Stimulated activated naive CD8-positive, alpha-beta T cell treated with anti-CD3 and anti-CD28 coated beads, Interleukin-15, Interleukin-2, amounts not matched to agents 100 U/mL and 50 U/mL, for 24 hours (primary cell): ENCODE data around the gene APP.
"Not testable (repeated sequence)": the region's sequence is repeated elsewhere in the genome, so short reads cannot be mapped to it uniquely, and the experiment has no call there.

Experiments used
- ATAC-seq: fragments of 150-1000 bp; cut with Tn5 transposase; one replicate; pipeline ENCODE4 v1.10.0; 2021
- DNase-seq: peaks from one replicate; pipeline ENCODE4 v3.0.0; 2021

APP gene

GRCh38 chr21:26064506-26064905, 106.1 kb downstream of the APP start:
- ATAC-seq (no peak), DNase-seq (no peak)

DNA sequence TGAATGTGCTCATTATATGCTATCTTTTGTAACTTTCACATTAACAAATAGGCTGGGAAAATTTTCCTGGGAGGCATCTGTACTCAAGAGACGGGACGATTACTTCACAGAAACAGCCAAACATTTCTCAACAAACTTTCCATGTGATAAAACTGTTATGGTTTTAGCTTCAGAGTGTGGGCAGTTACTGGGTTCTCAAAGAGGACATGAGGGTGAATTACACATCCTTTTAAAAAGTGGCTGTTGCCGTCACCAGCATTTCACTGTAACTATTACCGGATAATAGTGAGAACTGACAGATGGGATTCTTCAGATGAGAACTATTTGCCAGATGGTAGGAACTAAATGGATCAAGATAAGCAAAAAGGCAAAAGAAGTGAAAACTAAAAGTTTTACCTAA, 109.1 kb downstream of the APP start:
- ATAC-seq, result no peak

GRCh38 chr21:26060335-26061115, 110.0 kb downstream of the APP start:
- DNase-seq (no peak), ATAC-seq (no peak)

More for the DNA sequence above, 109.1 kb downstream of the APP start:
- no peak for DNase-seq

DNA sequence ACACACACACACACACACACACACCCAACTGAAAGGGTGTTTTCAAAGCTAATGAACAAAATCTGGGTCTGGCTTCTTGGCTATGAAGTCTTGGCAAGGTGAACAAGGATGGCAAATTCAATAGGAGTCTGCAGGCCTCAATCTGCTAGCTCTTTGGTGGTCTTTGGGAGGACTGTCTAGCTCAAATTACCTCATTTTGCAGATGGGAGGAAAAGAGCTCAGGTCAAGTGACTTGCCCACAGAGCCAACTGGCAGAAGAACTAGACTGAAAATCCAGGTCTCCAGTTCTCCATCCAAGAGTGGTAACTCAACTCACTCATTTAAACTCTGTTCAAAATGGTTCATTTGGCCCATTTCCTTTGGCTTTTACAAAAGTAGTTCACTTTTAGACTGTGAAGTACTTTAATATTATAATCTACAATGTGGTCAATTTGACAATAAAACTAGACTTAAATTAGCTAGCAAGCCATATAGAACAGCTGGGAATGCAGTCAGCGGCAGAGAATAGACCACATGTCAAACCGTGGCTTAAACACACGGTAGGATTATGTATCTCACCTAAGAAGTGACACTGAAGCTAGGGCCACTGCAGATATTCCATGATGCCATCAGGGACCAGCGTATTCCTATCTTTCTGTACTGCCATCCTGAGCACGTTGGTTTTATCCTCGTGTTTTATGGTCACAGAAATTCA, 112.9 kb downstream of the APP start:
- DNase-seq (no peak), ATAC-seq (no peak)

DNA sequence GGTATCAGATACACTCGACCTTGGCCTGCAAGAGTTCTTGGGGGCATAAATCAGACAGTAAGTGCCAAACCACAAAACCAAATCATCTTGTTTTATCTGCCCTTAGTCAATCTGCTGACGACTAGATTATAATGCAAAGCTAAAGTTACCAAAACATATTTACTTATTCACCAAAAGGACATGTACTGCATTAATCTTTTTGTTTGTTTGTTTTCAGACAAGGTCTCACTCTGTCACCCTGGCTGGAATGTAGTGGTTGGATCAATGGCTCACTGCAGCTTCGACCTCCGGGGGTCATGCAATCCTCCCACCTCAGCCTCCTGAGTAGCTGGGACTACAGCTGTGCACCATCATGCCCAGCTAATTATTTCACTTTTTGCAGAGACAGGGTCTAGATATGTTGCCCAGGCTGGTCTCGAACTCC, 114.7 kb downstream of the APP start:
- no peak for DNase-seq
- ATAC-seq, result no peak

GRCh38 chr21:26055010-26055409, 115.6 kb downstream of the APP start:
- no peak for ATAC-seq
- DNase-seq, result no peak

DNA sequence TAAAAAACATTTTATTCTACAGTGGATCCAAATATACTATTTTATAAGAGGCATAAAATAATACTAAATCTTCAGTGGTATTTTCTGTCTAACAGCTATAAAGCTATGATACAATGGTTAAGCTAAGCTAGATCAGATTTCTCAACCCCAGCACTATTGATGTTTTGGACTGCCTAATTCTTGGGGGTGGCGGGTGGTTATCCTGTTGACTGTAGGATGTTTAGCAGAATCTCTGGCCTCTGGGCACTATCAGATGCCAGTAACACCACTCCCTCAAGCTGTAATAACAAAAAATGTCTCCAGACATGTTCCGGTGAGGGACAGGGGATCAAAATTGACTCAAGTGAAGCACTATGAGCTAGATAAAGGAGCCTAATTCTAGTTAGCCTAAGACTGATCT, 118.5 kb downstream of the APP start:
- DNase-seq (no peak), ATAC-seq (no peak)

DNA sequence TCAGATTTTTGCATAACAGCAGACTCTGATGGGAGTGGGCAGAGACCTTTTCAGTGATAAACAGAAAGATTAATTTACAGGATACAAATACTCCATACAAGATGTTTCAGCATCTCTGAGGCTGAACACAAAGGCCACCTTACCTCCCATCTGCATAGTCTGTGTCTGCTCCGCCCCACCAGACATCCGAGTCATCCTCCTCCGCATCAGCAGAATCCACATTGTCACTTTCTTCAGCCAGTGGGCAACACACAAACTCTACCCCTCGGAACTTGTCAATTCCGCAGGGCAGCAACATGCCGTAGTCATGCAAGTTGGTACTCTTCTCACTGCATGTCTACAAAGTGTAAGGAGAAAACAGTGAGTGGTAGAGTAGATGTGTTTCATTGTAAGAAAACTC, 119.7 kb downstream of the APP start:
- ATAC-seq, result no peak
- no peak for DNase-seq

DNA sequence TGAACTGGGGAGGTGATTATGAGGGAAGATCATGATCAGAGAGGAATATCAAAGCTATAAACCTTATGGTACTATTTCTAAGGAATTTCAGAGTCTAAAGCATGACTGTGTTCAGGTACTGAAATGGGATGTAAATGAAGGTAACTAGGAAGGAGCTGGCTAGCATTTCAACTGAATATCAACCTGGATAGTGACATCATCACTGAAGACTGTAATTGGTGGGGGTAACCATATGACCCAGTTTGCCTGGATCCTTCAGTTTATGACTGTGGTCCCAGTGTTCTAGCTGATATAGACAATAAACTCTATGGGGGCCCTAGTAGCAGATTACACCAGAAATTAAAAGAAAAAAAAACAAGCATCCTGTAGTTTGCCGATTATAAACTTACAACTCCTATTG, 120.8 kb downstream of the APP start:
- DNase-seq, result no peak
- ATAC-seq, result no peak

GRCh38 chr21:26047279-26047967, 123.1 kb downstream of the APP start:
- no peak for ATAC-seq
- DNase-seq, result no peak

DNA sequence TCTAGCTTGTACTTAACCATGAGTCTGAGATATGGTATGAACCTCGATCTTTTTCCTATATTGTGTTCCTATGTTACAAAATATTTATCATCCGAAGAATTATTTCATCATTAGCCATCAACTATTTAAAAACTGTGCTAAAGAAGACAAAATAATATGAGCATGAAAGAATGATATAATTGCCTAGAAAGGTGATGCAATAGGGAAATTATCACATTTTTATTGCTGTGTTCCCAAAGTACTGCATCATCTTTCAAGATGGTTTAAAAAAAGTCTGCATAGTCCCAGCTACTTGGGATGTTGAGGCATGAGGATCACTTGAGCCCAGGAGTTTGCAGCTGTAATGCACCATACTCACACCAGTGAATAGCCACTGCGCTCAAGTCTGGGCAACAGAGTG, 126.7 kb downstream of the APP start:
- ATAC-seq (no peak), DNase-seq (no peak)

DNA sequence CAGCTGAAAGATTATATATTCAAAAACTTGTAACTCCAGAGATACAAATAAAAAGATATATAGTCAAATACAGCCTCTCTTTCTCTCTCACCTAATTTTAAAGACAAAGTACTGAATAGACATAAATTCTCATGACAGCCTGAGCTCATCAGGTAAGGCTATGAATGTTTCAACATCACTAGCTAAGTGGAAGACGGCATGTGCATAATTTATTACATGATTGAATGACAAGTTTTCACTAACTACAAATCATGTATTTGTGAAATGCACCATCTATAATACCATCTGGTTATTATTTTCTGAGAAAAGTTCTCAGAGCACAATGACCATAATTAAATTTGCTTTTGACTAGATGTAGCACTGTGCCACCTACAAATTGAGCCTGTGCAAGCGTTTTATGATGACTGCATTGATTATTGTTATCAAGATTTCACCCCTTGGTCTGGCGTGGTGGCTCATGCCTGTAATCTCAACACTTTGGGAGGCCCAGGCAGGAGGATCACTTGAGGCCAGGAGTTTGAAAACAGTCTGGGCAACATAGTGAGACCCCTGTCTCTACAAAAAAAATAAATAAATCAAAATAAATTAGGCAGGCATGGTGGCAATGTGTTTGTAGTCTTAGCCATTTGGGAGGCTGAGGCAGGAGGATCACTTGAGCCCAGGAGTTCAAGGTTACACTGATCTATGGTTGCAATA, 128.2 kb downstream of the APP start:
- DNase-seq, result no peak
- ATAC-seq, result no peak

DNA sequence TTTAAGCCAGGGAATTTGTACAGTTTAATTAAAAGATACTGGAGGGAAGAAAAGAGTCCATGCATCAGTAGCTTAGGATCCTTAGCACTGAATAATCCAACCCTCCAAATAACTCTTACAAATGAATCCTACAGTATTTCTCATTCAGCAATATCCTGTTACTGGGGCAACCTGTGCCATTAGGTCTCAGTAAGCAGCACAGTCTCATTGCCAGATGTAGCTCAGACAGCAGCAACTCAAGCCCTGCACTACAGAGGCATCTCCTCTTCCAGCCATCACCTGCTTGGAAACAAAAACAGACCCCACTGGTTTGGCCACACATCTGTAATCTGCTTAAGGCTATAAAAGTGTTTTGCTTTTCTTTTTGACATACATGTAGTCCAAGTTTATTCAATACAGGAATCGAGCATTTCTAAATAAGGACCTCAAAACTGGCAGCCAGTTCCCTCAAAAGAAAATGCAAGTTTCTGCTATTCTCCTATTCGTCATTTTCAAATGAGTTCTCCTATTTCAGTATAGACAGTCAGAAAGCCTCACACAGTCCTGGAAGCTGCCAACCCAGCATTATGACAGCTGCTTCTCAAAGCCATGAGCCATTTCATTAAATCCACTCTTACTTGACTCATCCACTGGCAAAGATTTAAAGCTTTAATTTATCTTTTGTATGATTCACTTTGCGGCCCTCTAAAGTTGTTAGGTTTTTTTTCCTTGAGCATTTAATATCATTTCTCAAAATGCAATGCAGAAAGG, 129.0 kb downstream of the APP start:
- DNase-seq (no peak), ATAC-seq (no peak)

GRCh38 chr21:26036916-26037315, 133.7 kb downstream of the APP start:
- DNase-seq, result no peak
- no peak for ATAC-seq

DNA sequence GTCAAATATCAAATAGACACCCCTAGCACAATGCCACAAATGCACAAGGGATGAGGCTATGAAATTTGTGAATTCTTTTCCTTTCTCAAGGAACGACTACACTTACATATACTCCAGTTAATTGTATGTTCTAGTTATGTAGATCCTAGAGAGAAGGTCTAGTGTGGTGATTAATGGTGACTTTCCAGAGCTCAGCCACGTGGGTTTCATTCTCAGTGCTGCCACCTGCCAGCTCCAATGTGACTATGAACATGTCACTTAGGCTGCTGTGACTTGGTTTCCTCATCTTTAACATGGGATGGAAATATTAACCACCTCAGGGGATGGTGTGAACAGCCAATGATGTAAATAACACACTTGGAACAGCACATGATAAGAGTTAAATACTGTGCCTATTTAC, 138.3 kb downstream of the APP start:
- DNase-seq (no peak), ATAC-seq (peak; percentile 40)

GRCh38 chr21:26028183-26028582, 142.4 kb downstream of the APP start:
- DNase-seq, result no peak
- ATAC-seq, result no peak

GRCh38 chr21:26027696-26028095, 142.9 kb downstream of the APP start:
- no peak for ATAC-seq
- DNase-seq, result no peak

DNA sequence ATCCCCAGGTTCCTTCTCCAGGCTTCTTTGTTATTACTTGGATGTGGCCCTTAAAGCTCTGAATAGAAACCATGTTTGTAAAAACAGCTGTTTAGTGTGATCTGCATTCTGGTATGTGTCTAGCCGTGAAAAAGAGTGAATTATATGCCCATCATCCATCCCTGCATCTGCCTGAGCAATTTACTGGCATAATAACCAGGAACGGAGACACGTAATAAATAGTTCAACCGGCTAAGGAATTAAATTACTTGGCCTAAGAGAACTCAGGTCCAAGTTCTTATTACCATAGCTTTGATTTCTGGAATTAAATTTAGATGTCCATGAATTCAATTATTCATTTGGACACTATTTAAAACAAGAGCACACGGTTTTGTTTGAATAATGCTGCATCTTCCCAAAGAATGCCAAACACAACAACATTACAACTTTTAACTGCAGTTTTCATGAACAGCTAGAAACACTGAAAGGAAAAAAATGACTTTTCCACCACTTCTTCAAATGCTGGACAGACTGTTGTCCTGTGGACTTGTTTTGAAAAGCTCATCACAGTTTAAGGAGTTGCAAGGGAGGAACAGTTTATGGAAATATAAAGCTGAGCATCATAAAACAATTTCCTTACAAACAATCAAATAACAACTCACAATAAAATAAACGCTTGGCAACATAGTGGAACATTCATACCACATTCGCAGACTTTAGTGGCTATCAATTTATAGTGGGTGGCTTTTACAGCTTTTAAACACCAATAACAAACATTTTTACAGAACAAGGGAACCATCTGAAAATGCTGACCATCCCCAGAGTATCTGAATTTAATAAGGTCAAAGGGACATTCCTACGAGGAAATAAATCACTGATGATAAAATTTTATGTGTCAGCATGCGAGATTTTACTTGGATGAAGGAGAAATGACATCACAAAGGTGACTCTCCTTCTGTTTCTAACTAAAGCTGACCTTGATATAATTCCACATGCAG, 144.7 kb downstream of the APP start:
- DNase-seq (no peak), ATAC-seq (no peak)

- not testable (repeated sequence) for ATAC-seq, DNase-seq
Observed at GRCh38 chr21:26023406-26023805, 147.2 kb downstream of the APP start.

- DNase-seq, ATAC-seq: not testable (repeated sequence)
Observed at GRCh38 chr21:26022598-26023337, 147.8 kb downstream of the APP start.
